ENCODE data around the gene HCRT.
A peak's percentile ranks its signal among the peaks of the same experiment; 100 is the strongest.
"Not testable (repeated sequence)": the region's sequence is repeated elsewhere in the genome, so short reads cannot be mapped to it uniquely, and the experiment has no call there.

The HCRT gene, protein sequence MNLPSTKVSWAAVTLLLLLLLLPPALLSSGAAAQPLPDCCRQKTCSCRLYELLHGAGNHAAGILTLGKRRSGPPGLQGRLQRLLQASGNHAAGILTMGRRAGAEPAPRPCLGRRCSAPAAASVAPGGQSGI
- 0 to 0.11 (median 0) reads per million in 17 experiments for total RNA-seq

DNA sequence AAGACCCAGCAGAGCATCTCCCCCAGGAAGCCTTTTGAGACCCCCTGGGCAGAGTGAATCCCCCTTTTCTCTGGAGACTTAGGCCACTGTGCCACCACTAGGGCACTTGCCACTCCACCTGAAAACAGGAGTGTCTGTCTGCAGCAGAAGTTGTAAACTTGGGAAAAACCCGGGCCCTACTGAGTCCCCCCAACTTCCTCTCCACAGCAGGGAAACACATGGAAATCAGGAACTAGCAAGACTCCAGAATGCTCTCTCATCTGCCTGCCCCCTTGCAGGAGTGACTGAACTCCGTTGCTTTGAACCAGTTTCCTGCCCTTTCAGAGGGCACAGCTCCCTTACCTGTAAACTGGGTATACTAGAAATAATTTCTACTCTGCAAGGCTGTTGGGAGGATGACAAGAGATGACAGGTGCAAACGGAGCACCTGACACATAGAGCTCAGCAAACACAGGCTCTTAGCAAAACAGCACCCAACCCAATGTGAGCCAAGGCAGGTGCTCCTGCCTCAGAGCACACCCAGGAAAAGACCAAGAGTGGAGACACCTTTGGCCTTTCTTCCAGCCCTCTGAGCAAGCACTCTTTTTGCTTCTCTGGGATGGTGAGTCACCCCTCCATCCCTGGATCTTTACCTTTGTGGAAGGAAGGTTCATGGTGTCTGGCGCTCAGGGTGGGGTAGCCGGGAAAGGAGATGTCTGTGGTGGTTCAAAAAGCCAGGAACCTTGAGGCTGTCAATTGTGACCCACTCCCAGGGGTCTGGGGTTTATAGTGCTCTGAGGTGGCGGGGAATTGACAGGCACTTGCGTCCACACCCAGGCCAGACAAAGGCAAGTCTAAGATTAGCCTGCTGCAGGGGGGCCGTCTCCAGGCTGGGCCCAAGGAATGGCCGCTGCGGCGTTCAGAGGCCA, at the start of gene HCRT:
Gene HCRT, minus strand, starts transcription at position 740 of the 908 bp plus-strand sequence. Its CDS starts 87 bp downstream, at position 653.
- peak; percentile 66 to 83 (median 79) for DNase-seq

DNA sequence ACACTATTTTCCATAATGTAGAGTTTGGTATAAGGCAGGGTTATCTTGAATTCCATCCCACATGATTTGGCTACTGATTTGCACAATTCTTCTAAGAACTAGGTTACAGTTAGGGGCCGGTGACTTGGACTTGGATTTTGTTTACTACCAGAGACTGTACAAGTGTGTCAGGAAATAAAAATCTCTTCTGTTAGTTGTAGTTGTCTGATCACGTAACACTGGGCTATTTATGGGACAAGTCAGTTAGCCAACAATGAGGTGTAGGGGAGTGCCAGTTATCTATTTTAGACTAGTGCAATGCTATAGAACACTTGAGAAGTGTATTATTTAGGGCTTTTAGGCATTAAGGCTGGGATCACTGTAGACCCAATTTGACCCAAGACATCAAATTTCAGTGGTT, 48.7 kb upstream of the HCRT start:
- no peak for DNase-seq

DNA sequence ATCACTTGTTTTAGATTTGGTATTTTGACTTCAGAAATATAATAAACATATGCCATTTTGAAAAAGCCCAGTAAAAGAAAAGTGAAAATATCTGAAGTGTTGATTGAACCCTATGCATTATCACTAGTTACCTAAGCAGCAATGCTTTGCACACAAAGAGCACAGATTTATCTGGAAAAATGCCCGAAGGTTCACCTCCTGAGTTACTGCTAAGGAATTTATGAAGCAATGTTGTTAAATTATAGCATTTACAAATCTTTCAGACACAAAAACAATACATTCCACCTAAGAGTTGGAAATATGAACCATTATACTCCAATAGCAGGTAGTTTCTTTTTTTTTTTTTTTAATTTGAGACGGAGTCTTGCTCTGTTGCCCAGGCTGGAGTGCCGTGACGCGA, 47.9 kb upstream of the HCRT start:
- no peak for DNase-seq

DNA sequence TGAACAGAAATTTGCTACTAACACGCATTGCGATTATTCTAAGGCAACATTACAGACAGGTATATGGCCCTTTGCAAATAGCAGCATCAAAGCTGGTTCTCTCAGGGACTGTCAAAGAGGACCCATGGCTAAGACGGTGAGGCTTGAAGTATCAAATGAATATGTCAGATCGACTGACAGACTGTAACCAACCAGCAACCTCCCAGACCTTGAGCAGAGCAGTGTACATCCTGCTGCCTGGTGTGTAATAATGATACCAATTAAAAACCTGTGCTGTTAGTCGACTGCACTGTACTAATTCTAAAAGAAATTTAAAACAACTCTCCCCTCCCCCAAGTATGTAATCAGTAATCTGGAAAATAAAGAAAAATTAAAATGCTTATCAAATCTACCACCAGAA, 45.0 kb upstream of the HCRT start:
- no peak for DNase-seq

DNA sequence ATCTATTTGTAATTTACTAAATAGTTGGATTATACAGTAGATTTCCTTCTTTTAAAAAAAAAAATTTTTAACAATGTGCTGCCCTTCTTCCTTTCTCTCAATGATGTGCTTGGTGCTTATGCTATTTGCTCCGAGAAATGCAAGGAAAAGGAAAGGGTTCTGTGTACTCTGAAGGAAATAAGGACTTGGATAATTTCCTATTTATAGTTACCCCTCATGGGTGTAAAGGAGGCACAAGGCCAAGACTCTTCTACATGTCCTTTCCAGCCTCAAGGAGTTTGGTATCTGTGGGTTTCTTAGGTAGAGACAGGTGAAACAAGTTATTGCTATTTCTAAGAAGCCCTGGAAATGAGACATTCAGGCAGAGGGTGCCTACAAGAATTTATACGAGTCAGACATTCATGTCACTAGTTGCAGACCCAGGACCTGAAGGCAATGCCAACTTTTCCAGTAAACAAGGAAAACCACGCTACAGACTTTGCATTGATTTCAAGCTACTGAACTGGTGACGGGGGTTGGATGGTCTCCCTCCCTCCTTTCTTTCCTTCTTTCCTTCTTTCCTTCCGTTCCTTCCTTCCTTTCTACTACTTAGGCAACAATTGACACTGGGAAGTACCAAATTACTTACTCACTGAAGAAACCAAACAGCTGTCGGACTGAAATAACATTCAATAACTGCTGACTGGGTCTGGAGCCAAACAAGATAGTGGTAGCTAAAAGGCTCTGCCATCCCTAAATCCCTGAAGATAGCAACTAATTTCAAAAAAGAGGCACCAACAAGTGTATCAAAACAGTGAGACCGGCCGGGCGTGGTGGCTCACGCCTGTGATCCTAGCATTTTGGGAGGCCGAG, 42.8 kb upstream of the HCRT start:
- no peak for DNase-seq

DNA sequence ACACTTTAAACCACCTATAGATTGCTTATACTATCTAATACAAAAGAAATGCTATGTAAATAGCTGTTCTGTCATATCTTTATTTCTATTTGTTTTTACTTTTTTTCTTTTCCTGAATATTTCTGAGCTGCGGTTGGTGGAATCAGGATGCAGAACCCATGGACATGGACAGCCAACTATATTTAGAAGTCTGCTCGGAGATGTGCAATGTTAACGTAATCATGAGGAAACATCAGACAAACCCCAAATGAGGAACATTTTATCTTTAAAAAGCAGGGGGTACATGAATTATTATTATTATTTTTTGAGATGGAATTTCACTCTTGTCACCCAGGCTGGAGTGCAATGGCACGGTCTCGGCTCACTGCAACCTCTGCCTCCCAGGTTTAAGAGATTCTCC, 40.4 kb upstream of the HCRT start:
- DNase-seq: peak; percentile 23 to 53 (median 35)

DNA sequence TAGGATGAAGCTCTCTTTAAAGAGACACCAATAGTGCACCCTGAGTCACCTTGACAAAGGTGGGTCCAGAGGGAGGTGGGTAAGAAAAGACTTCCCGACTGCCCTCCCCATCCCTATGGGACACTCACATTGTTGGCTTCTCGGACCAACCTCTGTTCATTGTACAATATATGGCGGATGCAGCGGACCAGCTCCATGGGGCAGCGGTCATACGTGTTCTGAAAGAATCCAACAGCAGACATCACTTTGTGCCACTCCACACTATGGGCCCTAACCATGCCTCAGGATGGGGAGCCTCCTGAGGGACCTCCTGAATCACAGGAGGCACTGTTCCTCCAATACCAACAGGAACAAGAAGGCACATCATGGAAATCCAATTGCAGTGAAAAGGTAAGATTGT, 39.4 kb upstream of the HCRT start:
- no peak for DNase-seq

DNA sequence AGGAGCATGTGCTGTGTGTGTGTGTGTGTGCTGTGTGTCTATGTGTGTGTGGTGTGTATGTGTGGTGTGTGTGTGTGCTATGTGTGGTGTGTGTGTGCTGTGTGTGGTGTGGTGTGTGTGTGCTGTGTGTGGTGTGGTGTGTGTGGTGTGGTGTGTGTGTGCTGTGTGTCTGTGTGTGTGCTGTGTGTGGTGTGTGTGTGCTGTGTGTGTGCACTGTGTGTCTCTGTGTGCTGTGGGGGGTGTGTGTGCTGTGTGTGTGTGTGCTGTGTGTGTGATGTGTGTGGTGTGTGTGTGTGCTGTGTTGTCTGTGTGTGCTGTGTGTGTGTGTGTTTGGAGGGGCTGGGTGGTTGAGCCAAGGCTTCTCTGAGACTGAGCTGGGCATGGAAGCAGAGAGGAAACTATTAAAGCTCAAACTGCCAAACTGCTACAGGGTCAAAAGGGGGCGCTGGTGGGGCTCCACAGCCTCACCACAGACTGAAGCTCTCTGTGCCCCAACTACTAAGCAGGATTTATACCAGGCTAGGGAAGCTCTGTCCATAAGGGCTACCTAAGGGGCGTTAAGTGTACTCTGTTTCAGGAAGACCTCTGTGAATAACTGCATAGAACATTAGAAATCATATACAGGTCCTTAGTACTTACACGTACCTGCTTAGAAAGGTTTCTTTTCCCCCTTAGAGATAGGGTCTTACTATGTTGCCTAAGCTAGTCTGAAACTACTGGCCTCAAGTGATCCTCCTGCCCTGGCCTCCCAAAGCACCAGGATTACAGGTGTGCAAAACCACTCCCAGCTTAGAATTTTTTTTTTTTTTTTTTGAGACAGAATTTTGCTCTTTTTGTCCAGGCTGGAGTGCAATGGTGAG, 36.9 kb upstream of the HCRT start:
- peak; percentile 70 to 83 (median 76) for DNase-seq

DNA sequence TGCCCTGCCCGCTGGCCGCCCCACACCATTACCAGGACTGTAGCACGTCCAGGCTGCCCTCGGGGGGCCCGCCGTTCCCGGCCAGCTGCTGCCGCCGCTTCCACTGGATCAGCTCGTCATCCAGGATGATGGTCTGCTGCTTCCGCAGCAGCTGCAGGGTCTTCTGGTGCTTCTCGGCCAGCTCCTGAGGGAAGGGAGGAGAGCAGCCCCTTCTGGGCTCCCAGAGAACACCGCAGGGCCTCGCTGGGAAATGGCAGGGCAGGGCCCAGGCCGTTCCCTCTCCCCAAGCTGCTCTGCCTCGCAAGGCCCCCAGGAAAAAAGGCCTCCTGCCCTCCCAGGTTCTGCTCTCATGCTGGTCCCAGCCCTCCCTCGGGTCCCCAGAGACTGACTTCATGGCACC, 34.0 kb upstream of the HCRT start:
- not testable (repeated sequence) for DNase-seq

DNA sequence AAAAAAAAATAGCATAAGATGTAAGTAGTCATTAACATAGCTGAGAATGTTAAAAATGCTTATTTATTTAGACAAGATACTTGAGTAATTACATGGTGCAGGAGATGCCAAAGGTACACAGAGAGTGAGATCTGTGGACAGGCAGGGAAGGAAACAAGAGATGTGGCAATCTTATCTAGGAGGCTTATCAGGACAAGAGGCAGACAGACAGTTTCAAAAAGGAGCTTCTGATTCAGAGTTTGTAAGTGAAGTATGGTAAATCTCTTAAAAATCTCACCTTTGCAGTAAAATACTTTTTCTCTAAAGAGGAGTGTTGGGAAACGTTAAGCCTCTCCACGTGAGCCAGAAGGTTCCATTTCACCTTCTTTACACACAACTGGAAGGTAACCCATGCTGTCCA, 28.9 kb upstream of the HCRT start:
- no peak for DNase-seq

DNA sequence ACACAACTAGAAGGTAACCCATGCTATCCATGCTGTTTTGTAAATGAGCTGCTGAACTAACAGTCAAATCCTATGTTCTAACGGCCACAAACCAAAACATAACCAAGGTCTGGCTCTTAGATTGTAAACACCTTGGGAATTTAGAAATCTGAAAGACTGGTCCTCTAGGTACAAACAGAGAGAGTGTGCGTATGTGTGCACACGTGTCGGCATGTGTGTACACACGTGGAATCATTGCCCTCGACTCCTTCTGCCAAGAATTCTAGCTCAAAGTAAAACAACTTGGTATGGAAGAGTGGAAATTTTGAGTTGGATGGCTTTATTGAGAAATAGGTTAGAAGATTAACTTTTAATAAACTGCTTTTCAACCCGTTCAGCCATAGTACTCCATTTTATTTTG, 27.1 kb upstream of the HCRT start:
- DNase-seq: no peak

DNA sequence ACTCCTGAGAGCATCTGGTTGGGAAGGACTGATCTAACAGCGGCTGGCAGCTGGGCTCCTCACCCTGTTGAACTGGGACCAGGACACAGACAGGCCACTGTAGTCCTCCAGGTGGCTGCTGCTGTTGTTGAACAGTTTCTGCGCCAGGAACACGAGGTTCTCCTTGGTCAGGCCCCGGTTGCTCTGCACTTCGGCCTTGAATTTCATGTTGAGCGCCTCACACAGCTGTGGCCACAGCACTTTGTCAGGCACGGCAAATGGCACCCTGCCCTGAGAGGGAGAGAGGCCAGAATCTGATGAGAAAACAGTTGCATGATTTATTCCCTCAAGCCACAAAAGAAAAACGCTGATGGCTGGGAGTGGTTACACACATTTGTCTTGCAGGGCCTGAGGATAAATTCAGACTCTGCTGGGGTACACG, 26.7 kb upstream of the HCRT start:
- not testable (repeated sequence) for DNase-seq

DNA sequence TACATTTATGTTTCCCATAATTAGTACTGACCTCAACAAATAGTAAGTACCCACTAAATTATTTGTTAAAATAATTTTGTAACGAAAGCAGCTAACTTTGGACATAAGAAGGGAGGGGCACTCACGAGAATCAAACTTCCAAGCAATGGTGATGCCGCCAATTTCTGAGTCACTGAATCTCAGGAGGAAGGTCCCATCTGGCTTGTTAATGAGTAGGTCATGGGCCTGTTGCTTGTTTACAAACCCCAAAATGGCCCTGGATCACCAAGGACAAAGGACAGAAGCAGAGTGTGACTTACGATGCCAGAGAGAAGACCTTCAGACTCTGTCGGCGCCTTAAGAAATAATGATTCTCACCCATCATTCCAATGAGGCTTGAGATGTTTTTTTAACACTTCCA, 24.8 kb upstream of the HCRT start:
- DNase-seq: no peak

DNA sequence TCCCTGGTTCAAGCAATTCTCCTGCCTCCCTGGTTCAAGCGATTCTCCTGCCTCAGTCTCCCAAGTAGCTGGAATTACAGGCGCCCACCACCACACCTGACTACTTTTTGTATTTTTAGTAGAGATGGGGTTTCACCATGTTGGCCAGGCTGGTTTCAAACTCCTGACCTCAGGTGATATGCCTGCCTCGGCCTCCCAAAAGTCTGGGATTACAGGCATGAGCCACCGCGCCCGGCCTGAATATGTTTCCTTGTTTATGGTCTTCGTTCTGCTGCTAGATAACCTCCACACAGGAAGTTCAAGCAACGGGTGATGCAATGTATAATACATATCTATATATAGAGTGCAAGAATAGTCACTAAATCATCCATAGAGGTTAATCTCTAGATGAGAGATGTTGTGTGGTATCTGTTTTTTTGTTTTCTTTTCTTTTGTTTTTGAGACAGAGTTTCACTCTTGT, 20.9 kb upstream of the HCRT start:
- DNase-seq: peak; percentile 40 to 76 (median 68)

DNA sequence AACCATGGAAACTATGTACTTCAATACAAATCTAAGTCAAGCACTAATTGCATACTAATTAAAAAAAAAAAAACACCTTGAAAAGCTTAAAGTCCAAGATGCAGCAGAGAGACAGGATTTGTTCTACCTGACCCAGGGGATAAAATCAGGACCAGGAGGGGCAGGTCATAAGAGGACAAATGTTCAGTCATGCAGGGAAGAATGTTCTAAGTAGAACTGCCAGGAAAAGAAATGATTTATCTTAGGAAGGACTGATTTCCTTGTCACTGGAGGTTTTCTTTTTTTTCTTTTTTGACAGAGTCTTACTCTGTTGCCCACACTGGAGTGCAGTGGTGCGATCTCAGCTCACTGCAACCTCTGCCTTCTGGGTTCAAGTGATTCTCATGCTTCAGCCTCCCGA, 18.1 kb upstream of the HCRT start:
- DNase-seq: no peak

DNA sequence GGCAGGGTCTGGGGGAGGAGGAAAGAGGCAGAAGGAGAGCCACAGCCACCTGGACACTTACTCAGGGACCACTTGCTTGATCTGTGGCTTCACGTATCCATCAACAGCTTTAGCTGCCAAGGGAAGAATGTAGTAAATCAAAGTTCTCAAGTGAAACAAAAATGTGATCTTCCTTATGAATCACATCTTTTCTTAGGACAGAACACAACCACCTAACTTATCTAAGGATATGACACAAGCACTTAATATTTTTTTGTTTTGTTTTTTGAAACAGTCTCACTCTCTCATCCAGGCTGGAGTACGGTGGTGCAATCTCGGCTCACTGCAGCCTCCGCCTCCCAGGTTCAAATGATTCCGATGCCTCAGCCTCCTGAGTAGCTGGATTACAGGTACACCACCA, 17.4 kb upstream of the HCRT start:
- no peak for DNase-seq

DNA sequence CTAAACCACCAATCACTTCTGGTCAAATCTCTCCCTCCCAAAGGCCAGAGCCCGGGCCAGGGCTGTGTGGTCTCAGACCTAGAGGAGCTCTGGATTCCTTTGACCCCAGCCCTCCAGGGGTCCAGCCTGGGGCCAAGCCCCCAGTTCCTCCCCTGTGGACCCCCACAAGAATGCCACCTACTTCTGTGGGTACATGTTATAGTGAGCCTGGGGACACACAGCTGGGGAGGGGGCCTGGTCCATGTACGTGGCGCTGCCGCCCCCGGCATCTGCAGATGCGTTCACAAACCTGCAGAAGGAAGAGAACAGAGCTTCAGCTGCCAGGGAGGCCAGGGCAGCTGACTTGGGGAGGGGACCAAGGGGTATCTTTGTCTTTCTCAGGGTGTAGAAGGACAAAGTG, 16.9 kb upstream of the HCRT start:
- DNase-seq: no peak

DNA sequence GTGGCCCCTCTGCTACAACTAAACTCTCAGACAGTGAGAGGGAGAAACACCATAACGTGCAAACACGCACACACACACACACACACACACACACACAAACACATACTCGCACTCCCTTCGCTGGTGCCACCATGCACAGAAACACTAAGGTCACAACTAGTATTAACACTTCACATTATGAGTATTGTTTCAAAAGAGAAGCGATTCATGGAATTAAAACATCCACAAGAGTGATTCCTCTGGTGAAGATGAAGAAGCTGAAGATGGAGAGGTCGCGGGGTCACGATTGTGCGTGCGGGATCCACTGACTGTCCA, 16.2 kb upstream of the HCRT start:
- no peak for DNase-seq

DNA sequence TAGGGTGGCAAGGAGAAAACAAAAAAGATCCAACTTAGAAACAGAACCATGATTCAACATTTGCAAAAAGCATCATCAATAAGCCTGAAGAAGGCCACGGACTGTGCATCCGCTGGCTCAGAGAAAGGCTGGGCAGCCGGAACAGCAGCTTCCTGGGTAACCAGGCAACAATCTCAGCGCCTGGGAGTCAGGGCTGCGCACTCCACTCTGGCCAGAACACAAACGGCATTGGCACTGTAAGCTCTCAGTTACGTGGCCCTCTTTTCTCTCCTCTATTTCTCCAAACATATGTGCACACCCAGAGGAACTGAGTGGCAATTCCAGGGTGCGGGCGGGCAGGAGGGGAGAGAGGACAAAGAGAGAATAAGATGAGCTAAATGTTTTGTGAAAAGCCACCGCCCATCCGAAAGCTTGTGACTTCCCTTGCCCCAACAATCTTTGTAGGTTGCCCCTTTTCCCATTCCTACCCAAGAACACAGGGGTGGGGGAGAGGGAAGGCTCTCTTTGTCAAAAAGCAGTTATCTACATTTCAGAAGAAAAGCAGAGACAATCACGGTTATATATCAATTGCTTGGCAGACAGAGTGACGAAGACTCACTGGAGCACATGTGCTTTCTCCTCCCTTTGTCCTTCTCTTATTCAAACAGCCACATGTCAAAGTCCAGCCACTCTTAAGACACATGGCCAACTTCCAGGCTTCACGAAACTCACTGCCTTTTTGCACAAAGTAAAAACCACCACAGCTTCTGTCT, 15.6 kb upstream of the HCRT start:
- DNase-seq: no peak

DNA sequence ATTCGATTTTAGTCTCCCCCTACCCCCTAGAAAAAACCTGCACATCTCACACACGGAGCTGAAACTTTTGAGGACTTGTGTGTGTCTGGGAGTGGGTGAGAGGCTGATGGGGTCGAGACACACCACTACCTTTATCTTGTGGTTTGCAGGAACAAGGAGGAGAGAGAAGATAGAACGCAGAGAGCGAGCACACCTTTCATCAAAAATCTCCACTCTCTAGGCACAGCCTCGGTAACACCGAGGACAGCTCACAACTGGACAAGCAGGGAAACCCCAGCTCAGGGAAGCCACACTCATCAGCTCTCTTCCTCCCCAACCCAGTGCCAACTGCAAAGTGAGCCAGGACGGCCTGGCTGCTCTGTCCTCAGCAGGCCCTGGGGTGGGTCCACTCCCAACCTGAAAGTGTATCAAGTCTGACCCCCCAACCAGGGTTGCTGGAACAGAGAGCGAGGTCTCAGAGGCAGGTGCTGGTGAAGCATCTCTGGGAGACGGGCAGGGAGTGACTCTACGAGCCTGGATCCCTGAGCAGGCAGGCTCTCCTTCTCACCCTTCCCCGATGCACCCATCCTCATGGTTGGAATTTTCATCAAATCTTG, 14.3 kb upstream of the HCRT start:
- DNase-seq: peak in 1 of 4 experiments; percentile 35

DNA sequence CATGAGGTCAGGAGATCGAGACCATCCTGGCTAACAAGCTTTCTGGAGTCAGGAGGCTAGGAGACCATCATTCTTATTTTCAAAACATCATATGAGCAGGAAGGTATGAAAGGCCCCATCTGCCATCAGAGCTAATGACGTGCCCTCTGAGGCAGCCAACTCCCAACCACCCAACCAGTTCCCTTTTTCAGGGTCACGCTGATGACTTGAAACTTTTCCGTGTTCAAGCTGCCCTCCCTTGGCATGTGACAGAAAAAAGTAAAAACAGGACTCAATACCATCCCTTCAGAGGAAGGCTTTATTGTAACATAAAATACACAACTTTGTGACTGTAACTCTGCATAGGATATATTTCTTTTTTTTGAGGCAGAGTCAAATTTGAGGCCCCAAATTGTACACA, 13.6 kb upstream of the HCRT start:
- peak; percentile 86 to 94 (median 92) for DNase-seq

All from suppressor macrophage (primary cell).